ENCODE results near the gene FAM180A.
"Not testable (repeated sequence)": the region's sequence is repeated elsewhere in the genome, so short reads cannot be mapped to it uniquely, and the experiment has no call there.

DNA sequence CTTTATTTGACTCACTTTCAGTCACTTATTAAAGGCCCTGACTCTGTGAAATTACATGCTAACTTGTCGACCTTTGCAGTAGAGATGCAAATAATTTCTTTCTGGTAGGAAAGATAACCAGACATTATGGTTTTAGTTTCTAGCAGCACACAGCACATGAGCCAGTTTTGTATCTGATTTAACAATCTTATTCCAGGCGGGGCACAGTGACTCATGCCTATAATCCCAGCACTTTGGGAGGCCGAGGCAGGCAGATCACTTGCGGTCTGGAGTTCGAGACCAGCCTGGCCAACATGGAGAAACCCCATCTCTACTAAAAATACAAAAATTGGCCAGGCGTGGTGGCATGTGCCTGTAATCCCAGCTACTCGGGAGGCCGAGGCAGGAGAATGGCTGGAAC lies 27.3 kb upstream of the FAM180A start:
- TF ChIP-seq, protein P1, sequence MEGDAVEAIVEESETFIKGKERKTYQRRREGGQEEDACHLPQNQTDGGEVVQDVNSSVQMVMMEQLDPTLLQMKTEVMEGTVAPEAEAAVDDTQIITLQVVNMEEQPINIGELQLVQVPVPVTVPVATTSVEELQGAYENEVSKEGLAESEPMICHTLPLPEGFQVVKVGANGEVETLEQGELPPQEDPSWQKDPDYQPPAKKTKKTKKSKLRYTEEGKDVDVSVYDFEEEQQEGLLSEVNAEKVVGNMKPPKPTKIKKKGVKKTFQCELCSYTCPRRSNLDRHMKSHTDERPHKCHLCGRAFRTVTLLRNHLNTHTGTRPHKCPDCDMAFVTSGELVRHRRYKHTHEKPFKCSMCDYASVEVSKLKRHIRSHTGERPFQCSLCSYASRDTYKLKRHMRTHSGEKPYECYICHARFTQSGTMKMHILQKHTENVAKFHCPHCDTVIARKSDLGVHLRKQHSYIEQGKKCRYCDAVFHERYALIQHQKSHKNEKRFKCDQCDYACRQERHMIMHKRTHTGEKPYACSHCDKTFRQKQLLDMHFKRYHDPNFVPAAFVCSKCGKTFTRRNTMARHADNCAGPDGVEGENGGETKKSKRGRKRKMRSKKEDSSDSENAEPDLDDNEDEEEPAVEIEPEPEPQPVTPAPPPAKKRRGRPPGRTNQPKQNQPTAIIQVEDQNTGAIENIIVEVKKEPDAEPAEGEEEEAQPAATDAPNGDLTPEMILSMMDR (conservative IDR thresholded peaks at IDR 0.05; ENCODE audit: low read length): not testable (repeated sequence)
- not testable (repeated sequence) for TF ChIP-seq EZH2phosphoT487 (IDR thresholded peaks at IDR 0.05; ENCODE audit: borderline replicate concordance, low read depth, low read length)
